H9 (cell line): ENCODE data around the gene ARHGEF6. TPM values are rescaled to one million over a fixed set of nuclear protein-coding genes. Genes with fewer than 3 reads are reported as not detected.

Source experiments
- DNase-seq: peaks from one replicate; pipeline ENCODE4 v3.0.0-alpha.2; 2017
- H2AFZ ChIP-seq: one replicate; pipeline ENCODE4 v1.6.1; 2013; ENCODE audit warnings: mild to moderate bottlenecking, low read length, control low read depth, moderate library complexity
- H2AK5ac ChIP-seq: 2 replicates; pipeline ENCODE4 v1.6.1; 2013; ENCODE audit warnings: low read length, control low read depth, mixed read lengths; ENCODE audit not compliant: insufficient read length
- H2BK120ac ChIP-seq: one replicate; pipeline ENCODE4 v1.6.1; 2013; ENCODE audit warnings: low read depth, mild to moderate bottlenecking, low read length, control low read depth, inconsistent platforms; ENCODE audit not compliant: poor library complexity, severe bottlenecking
- H2BK12ac ChIP-seq: 2 replicates; pipeline ENCODE4 v1.6.1; 2013; ENCODE audit warnings: low read length, control low read depth, mixed read lengths, low read depth; ENCODE audit not compliant: insufficient read length
- H2BK15ac ChIP-seq: 2 replicates; pipeline ENCODE4 v1.6.1; 2013; ENCODE audit warnings: low read depth, low read length, control low read depth
- H2BK20ac ChIP-seq: one replicate; pipeline ENCODE4 v1.6.1; 2013; ENCODE audit warnings: low read depth, mild to moderate bottlenecking, low read length, control low read depth, inconsistent platforms; ENCODE audit not compliant: poor library complexity, severe bottlenecking
- H2BK5ac ChIP-seq: 2 replicates; pipeline ENCODE4 v1.6.1; 2013; ENCODE audit warnings: low read length, control low read depth, mixed read lengths; ENCODE audit not compliant: insufficient read length
- H3K14ac ChIP-seq: 2 replicates; pipeline ENCODE4 v1.6.1; 2013; ENCODE audit warnings: low read length, control low read depth; ENCODE audit not compliant: insufficient read depth
- H3K18ac ChIP-seq: 2 replicates; pipeline ENCODE4 v1.6.1; 2013; ENCODE audit warnings: low read depth, mild to moderate bottlenecking, mixed read lengths, low read length, control low read depth; ENCODE audit not compliant: insufficient read length
- H3K23ac ChIP-seq: 2 replicates; pipeline ENCODE4 v1.6.1; 2013; ENCODE audit warnings: low read length, control low read depth, mixed read lengths, low read depth; ENCODE audit not compliant: insufficient read length
- H3K23me2 ChIP-seq: 2 replicates; pipeline ENCODE4 v1.6.1; 2013; ENCODE audit warnings: low read depth, mild to moderate bottlenecking, mixed read lengths, low read length, control low read depth; ENCODE audit not compliant: insufficient read length, poor library complexity, severe bottlenecking
- H3K27ac ChIP-seq: 2 replicates; pipeline ENCODE4 v1.5.1; 2013; ENCODE audit warnings: low read length, control low read depth, mixed read lengths, low read depth; ENCODE audit not compliant: insufficient read length
- H3K27me3 ChIP-seq: 2 replicates; pipeline ENCODE4 v1.6.1; 2013; ENCODE audit warnings: low read length, control low read depth, inconsistent platforms; ENCODE audit not compliant: insufficient read depth
- H3K4ac ChIP-seq: 2 replicates; pipeline ENCODE4 v1.6.1; 2013; ENCODE audit warnings: low read depth, mild to moderate bottlenecking, control low read depth, inconsistent platforms, low read length, moderate library complexity
- H3K4me1 ChIP-seq: 2 replicates; pipeline ENCODE4 v1.6.1; 2013; ENCODE audit warnings: low read length, control low read depth, inconsistent platforms; ENCODE audit not compliant: insufficient read depth
- H3K4me2 ChIP-seq: 2 replicates; pipeline ENCODE4 v1.6.1; 2013; ENCODE audit warnings: low read length, control low read depth, mixed read lengths; ENCODE audit not compliant: insufficient read length, insufficient read depth
- H3K56ac ChIP-seq: 2 replicates; pipeline ENCODE4 v1.6.1; 2013; ENCODE audit warnings: low read depth, mild to moderate bottlenecking, mixed read lengths, low read length, control low read depth; ENCODE audit not compliant: insufficient read length
- H3K79me1 ChIP-seq: 2 replicates; pipeline ENCODE4 v1.6.1; 2013; ENCODE audit warnings: low read depth, mild to moderate bottlenecking, moderate library complexity, low read length, control low read depth, inconsistent platforms; ENCODE audit not compliant: insufficient read depth, poor library complexity, severe bottlenecking
- H3K79me2 ChIP-seq: 2 replicates; pipeline ENCODE4 v1.6.1; 2013; ENCODE audit warnings: low read length, control low read depth, inconsistent platforms; ENCODE audit not compliant: insufficient read depth
- H3K9ac ChIP-seq: 2 replicates; pipeline ENCODE4 v1.6.1; 2013; ENCODE audit warnings: low read length, control low read depth, mixed read lengths; ENCODE audit not compliant: insufficient read length; ENCODE audit errors: extremely low read depth
- H3K9me3 ChIP-seq: one replicate; pipeline ENCODE4 v1.6.1; 2013; ENCODE audit warnings: low read depth, low read length, inconsistent platforms; ENCODE audit not compliant: control insufficient read depth
- H3T11ph ChIP-seq: one replicate; pipeline ENCODE4 v1.6.1; 2013; ENCODE audit warnings: mild to moderate bottlenecking, low read length, control low read depth, inconsistent platforms
- H4K20me1 ChIP-seq: one replicate; pipeline ENCODE4 v1.6.1; 2013; ENCODE audit not compliant: control insufficient read depth, insufficient read length, insufficient read depth
- H4K5ac ChIP-seq: 2 replicates; pipeline ENCODE4 v1.6.1; 2013; ENCODE audit warnings: low read depth, mild to moderate bottlenecking, mixed read lengths, low read length, control low read depth; ENCODE audit not compliant: insufficient read length
- H4K8ac ChIP-seq: replicated peaks from 2 replicates; pipeline ENCODE4 v1.6.1; 2013; ENCODE audit warnings: low read length, control low read depth, mixed read lengths, low read depth; ENCODE audit not compliant: insufficient read length
- H4K91ac ChIP-seq: 2 replicates; pipeline ENCODE4 v1.6.1; 2013; ENCODE audit warnings: low read depth, mild to moderate bottlenecking, moderate library complexity, mixed read lengths, low read length, control low read depth; ENCODE audit not compliant: insufficient read length
- H3K27ac Mint-ChIP-seq, 3 experiments: 2 replicates in 2 of 3; 3 replicates in 1 of 3; pipeline ENCODE4 v1.8.0; 2020 to 2021; ENCODE audit warnings: mixed read lengths in 3 of 3, mild to moderate bottlenecking in 1 of 3, moderate library complexity in 1 of 3
- H3K27me3 Mint-ChIP-seq: 2 replicates; pipeline ENCODE4 v1.8.0; 2021; ENCODE audit warnings: low read depth, mild to moderate bottlenecking, moderate library complexity, mixed read lengths
- H3K36me3 Mint-ChIP-seq, 3 experiments: 2 replicates in 2 of 3; 3 replicates in 1 of 3; pipeline ENCODE4 v1.8.0; 2020 to 2021; ENCODE audit warnings: low read depth in 3 of 3, mixed read lengths in 3 of 3; ENCODE audit not compliant: insufficient read depth in 1 of 3
- H3K4me1 Mint-ChIP-seq, 2 experiments: 2 replicates each; pipeline ENCODE4 v1.8.0; 2020; ENCODE audit warnings: mixed read lengths in 2 of 2
- H3K4me3 Mint-ChIP-seq, 2 experiments: 2 replicates in 1 of 2; 3 replicates in 1 of 2; pipeline ENCODE4 v1.8.0; 2020 to 2021; ENCODE audit warnings: mild to moderate bottlenecking in 2 of 2, mixed read lengths in 2 of 2, moderate library complexity in 1 of 2
- H3K9me3 Mint-ChIP-seq, 2 experiments: 2 replicates in 1 of 2; 3 replicates in 1 of 2; pipeline ENCODE4 v1.8.0; 2020; ENCODE audit warnings: mild to moderate bottlenecking in 2 of 2, mixed read lengths in 2 of 2, moderate library complexity in 1 of 2
- WGBS: extraction: QIAGEN DNeasy Blood & Tissue Kit; methylation state at CpG from one replicate; pipeline ENCODE4 v1.1.7; 2013; ENCODE audit warnings: missing lambda C conversion rate, low lambda C conversion rate, mixed read lengths; ENCODE audit not compliant: insufficient read length; ENCODE audit errors: extremely low coverage; 5-methylcytosine and 5-hydroxymethylcytosine counted together
- total RNA-seq: library from RNA; stranded (reverse); gene quantifications from 2 replicates; pipeline ENCODE4 v1.2.1, GENCODE V29; 2021
- TF ChIP-seq, protein P1 (sequence below): fragments of 200-600 bp; sonication (generic); conservative IDR thresholded peaks from 3 replicates; pipeline ENCODE4 v1.8.0; 2021; ENCODE audit warnings: antibody characterized with exemption, mild to moderate bottlenecking

Gene ARHGEF6
- total RNA-seq, 1 experiment from 2014 or later, result 3.6 TPM

- H3K27me3 ChIP-seq, result no peaks in the 10 kb centered on the region
- H2BK5ac ChIP-seq, result no peak overlapping the region
- no peak overlapping the region for H3K14ac ChIP-seq
- no peak overlapping the region for H3K4me2 ChIP-seq
- H4K5ac ChIP-seq, result no peak overlapping the region
- no peak overlapping the region for H3K23ac ChIP-seq
- no peak for DNase-seq
- no peak overlapping the region for H2BK20ac ChIP-seq
- no peak overlapping the region for H3K4me3 Mint-ChIP-seq
- H3K79me1 ChIP-seq, result no peaks in the 10 kb centered on the region
- no peak overlapping the region for H4K8ac ChIP-seq
- H2AK5ac ChIP-seq, result no peak overlapping the region
- H3K56ac ChIP-seq, result no peak overlapping the region
- H3K27ac Mint-ChIP-seq, result no peak overlapping the region
- no peak overlapping the region for H2BK120ac ChIP-seq
- no peak overlapping the region for H2BK12ac ChIP-seq
- no peak overlapping the region for H3T11ph ChIP-seq
- no peaks in the 10 kb centered on the region for H3K27me3 Mint-ChIP-seq
- no peak overlapping the region for H3K4ac ChIP-seq
- no peak overlapping the region for H3K9ac ChIP-seq
- no peak overlapping the region for H3K18ac ChIP-seq
- no peak overlapping the region for H2AFZ ChIP-seq
- no peaks in the 10 kb centered on the region for H3K4me1 ChIP-seq
- H3K27ac ChIP-seq, result no peak overlapping the region
- TF ChIP-seq, protein P1, sequence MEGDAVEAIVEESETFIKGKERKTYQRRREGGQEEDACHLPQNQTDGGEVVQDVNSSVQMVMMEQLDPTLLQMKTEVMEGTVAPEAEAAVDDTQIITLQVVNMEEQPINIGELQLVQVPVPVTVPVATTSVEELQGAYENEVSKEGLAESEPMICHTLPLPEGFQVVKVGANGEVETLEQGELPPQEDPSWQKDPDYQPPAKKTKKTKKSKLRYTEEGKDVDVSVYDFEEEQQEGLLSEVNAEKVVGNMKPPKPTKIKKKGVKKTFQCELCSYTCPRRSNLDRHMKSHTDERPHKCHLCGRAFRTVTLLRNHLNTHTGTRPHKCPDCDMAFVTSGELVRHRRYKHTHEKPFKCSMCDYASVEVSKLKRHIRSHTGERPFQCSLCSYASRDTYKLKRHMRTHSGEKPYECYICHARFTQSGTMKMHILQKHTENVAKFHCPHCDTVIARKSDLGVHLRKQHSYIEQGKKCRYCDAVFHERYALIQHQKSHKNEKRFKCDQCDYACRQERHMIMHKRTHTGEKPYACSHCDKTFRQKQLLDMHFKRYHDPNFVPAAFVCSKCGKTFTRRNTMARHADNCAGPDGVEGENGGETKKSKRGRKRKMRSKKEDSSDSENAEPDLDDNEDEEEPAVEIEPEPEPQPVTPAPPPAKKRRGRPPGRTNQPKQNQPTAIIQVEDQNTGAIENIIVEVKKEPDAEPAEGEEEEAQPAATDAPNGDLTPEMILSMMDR, result no peak
- no CpG with 5 or more reads among the region's 3 CpGs for WGBS
- H4K20me1 ChIP-seq, result no peaks in the 10 kb centered on the region
- H4K91ac ChIP-seq, result no peak overlapping the region
- H3K9me3 ChIP-seq, result peaks cover 35% of the 10 kb centered on the region
- H2BK15ac ChIP-seq, result no peak overlapping the region
- H3K9me3 Mint-ChIP-seq, result peaks cover 38 to 43% of the 10 kb centered on the region in 2 experiments
- no peaks in the 10 kb centered on the region for H3K79me2 ChIP-seq
- H3K23me2 ChIP-seq, result no peaks in the 10 kb centered on the region
- no peaks in the 10 kb centered on the region for H3K36me3 Mint-ChIP-seq
- no peaks in the 10 kb centered on the region for H3K4me1 Mint-ChIP-seq
Observed at GRCh38 chrX:136810493-136810892, 29.8 kb upstream of the ARHGEF6 start.
